ENCODE results near the gene STK35. TPM values are rescaled to one million over a fixed set of nuclear protein-coding genes. Genes with fewer than 3 reads are reported as not detected.

The STK35 gene
- total and polyA plus RNA-seq, 2 donors (not counting 3 experiments of a cell fraction or from before 2014, with no cell fraction given) = 10.2 to 17.5 TPM

- FAIRE-seq (no peak), DNase-seq (ENCODE audit: low read depth, low spot score) (no peak)
- CTCF ChIA-PET = interaction anchor here (1.0 to 1.4 kb wide), 3 partner anchors 10 to 177 kb away, joined by 3 to 4 read pairs (median 3); no protein-coding TSS in a partner anchor
These were observed 42.0 kb downstream of the STK35 start for GRCh38 chr20:2143594-2143993.

More at GRCh38 chr20:2143594-2143993, 42.0 kb downstream of the STK35 start:
- BruUV-seq (replicated peaks) = no TSS peak
- Histone ChIP-seq H3K4me2 (ENCODE audit: insufficient read depth, low read length) (no peak overlapping the region), H2AFZ (ENCODE audit: low read depth, low read length) (no peak overlapping the region), H3K36me3 (ENCODE audit: control insufficient read depth in 2 of 2, extremely low read depth in 1 of 2, insufficient read depth in 2 of 2, low read length in 2 of 2) (peaks cover 4 to 11% of the 10 kb centered on the region in 2 experiments), H3K27ac (ENCODE audit: insufficient read depth, low read depth, low read length) (no peak overlapping the region), H3K4me1 (ENCODE audit: control insufficient read depth, extremely low read depth, insufficient read depth, low read length) (no peaks in the 10 kb centered on the region), H3K9ac (replicated peaks; ENCODE audit: extremely low read depth, insufficient read depth, low read length) (no peak overlapping the region), H4K20me1 (replicated peaks; ENCODE audit: control insufficient read depth, extremely low read depth, insufficient read depth, low read length) (no peaks in the 10 kb centered on the region), H3K9me1 (replicated peaks; ENCODE audit: control insufficient read depth, extremely low read depth, insufficient read depth, low read length) (no peaks in the 10 kb centered on the region), H3K4me3 (replicated peaks in 1 of 3; ENCODE audit: insufficient read depth in 1 of 3, low read depth in 1 of 3, low read length in 3 of 3) (no peak overlapping the region), H3K27me3 (ENCODE audit: control insufficient read depth in 2 of 2, insufficient read depth in 2 of 2, low read length in 2 of 2) (no peaks in the 10 kb centered on the region), H3K9me3 (replicated peaks; ENCODE audit: control insufficient read depth, insufficient read depth, low read length) (no peaks in the 10 kb centered on the region), H3K79me2 (ENCODE audit: control insufficient read depth, insufficient read depth, low read length) (no peaks in the 10 kb centered on the region)
- POLR2A ChIA-PET = no interaction called here
- dilution Hi-C loops (cut with MboI; ENCODE audit: extremely low pct_ligation_motif_present, low sequenced_read_pairs) = no loop called here
- intact Hi-C loops (cut with micrococcal nuclease) = no loop called here
- no peak for TF ChIP-seq FOS (IDR thresholded peaks at IDR 0.05; ENCODE audit: borderline replicate concordance, insufficient read depth, low read length)
- TF ChIP-seq JUN (IDR thresholded peaks at IDR 0.05; ENCODE audit: borderline replicate concordance, insufficient read depth, insufficient read length, low read depth) = no peak
- TF ChIP-seq MYC (IDR thresholded peaks at IDR 0.05; ENCODE audit: low read depth, low read length) = no peak
- TF ChIP-seq POLR2A (IDR thresholded peaks at IDR 0.05; ENCODE audit: low read depth, low read length) = no peak
- no peak for TF ChIP-seq EZH2 (IDR thresholded peaks at IDR 0.05; ENCODE audit: borderline replicate concordance, low read depth, low read length, severe bottlenecking)
- no peak for TF ChIP-seq CTCF (IDR thresholded peaks at IDR 0.05; ENCODE audit: extremely low read depth in 1 of 2, insufficient read depth in 1 of 2, low read depth in 1 of 2, low read length in 2 of 2)
- no peak for TF ChIP-seq POLR2AphosphoS5 (IDR thresholded peaks at IDR 0.05; ENCODE audit: insufficient read depth, low read depth, low read length)
- no peak for TF ChIP-seq GATA2 (IDR thresholded peaks at IDR 0.05; ENCODE audit: insufficient read depth, insufficient read length, low read depth, low read length)
- TF ChIP-seq MAX (IDR thresholded peaks at IDR 0.05; ENCODE audit: insufficient read depth, insufficient read length) = no peak

Data from endothelial cell of umbilical vein (primary cell).